ENCODE results near the gene FCMR.

Gene FCMR

DNA sequence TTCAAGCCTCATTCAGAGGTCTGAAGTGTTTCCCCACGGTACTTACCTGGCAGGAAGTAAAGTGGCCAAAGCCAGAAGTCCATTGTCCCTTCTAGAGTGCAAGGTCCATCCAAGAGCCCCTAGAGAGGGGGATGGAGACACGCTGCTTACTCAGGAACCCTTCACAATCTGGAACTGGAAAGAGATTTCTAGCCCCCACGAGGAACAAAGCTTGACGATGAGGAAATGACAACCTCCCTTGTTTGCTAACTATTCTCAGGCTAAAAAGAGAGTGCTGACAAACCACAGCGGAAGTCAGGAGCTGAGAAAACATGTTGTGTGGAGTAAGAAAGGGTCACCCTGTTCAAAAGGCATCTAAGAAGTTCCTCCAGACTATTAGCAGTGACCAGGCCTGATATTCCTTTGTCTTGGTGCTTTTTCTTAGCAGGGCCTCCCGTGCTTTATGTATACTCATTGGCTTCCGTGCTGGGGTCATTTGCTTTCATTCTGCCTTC, at the start of gene FCMR:
Gene FCMR, minus strand, starts transcription at position 170 of the 494 bp plus-strand sequence. Its CDS starts 87 bp downstream, at position 83.
- H4K20me1 ChIP-seq (ENCODE audit: insufficient read depth, low read length) = no peaks in the 10 kb centered on the region
- H3K4me2 ChIP-seq (ENCODE audit: low read length) = peak within 1 kb of the TSS; percentile 58
- H3F3A ChIP-seq (ENCODE audit: insufficient read depth, low read length) = no peaks in the 10 kb centered on the region; the same call in 1 of the 2 replicates
- H3K9me3 ChIP-seq (ENCODE audit: low read length) = no peaks in the 10 kb centered on the region
- H3K27me3 ChIP-seq (ENCODE audit: insufficient read depth, low read length) = no peaks in the 10 kb centered on the region
- no peak within 1 kb of the TSS for H2AFZ ChIP-seq (ENCODE audit: low read length)
- H3K4me1 ChIP-seq (ENCODE audit: insufficient read depth, low read length, severe bottlenecking) = peaks cover 42% of the 10 kb centered on the region
- peak within 1 kb of the TSS; percentile 93 for H3K27ac ChIP-seq (ENCODE audit: low read depth, low read length, poor library complexity, severe bottlenecking)
- H3K36me3 ChIP-seq (ENCODE audit: insufficient read depth, low read length) = no peaks in the 10 kb centered on the region
- peak within 1 kb of the TSS; percentile 20 for H3K4me3 ChIP-seq (ENCODE audit: low read depth, low read length, poor library complexity, severe bottlenecking)
- H3K9ac ChIP-seq (ENCODE audit: low read length) = peak within 1 kb of the TSS; percentile 17
- H3K9me2 ChIP-seq (ENCODE audit: low read depth, low read length) = no peaks in the 10 kb centered on the region
- no peak for TF ChIP-seq EZH2 (IDR thresholded peaks at IDR 0.05; ENCODE audit: borderline replicate concordance, low read length)
- TF ChIP-seq CTCF (IDR thresholded peaks at IDR 0.05; ENCODE audit: low read length) = no peak
- H3K79me2 ChIP-seq (ENCODE audit: insufficient read depth, low read length) = no peaks in the 10 kb centered on the region

DNA sequence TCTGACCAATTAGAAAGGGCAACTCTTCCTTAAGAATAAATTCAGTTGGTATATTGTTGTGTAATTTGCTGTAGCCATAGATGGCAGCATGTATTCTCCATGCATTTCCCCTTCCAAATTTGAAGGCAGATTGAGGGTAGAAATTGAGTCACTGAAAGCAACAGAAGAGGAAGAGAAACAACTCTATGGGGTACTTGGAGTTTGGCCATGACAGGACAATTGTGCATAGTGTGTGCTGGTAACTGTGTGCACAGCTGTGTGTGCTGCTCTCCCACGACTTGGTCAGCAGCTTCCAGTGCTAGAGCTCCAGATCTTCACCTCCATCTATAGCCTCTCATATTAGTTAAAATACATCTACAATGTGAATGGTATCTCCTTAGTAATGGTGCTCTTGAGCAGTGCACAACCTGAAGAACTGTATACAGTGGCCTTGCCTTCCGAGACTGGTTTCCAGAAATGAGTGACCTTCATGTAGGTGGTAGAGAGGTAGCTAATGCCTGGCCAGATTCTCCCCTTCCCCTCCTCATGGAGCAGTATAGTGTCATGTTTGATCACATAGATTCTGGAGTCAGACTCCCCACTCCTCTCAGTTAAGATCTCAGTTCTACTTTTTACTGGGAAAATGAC, 49.4 kb upstream of the FCMR start:
- H2AFZ ChIP-seq (ENCODE audit: low read length) = no peak overlapping the region
- H3F3A ChIP-seq (ENCODE audit: insufficient read depth, low read length) = no peaks in the 10 kb centered on the region
- H3K4me2 ChIP-seq (ENCODE audit: low read length) = no peak overlapping the region
- H3K27me3 ChIP-seq (ENCODE audit: insufficient read depth, low read length) = no peaks in the 10 kb centered on the region
- no peaks in the 10 kb centered on the region for H3K36me3 ChIP-seq (ENCODE audit: insufficient read depth, low read length)
- H3K9me2 ChIP-seq (ENCODE audit: low read depth, low read length) = no peaks in the 10 kb centered on the region
- H3K79me2 ChIP-seq (ENCODE audit: insufficient read depth, low read length) = no peaks in the 10 kb centered on the region
- TF ChIP-seq CTCF (IDR thresholded peaks at IDR 0.05; ENCODE audit: low read length) (no peak), EZH2 (IDR thresholded peaks at IDR 0.05; ENCODE audit: borderline replicate concordance, low read length) (no peak)
- no peak overlapping the region for H3K4me3 ChIP-seq (ENCODE audit: low read depth, low read length, poor library complexity, severe bottlenecking)
- H4K20me1 ChIP-seq (ENCODE audit: insufficient read depth, low read length) = no peaks in the 10 kb centered on the region
- no peak overlapping the region for H3K9ac ChIP-seq (ENCODE audit: low read length)
- H3K4me1 ChIP-seq (ENCODE audit: insufficient read depth, low read length, severe bottlenecking) = no peaks in the 10 kb centered on the region
- H3K9me3 ChIP-seq (ENCODE audit: low read length) = no peaks in the 10 kb centered on the region
- no peak overlapping the region for H3K27ac ChIP-seq (ENCODE audit: low read depth, low read length, poor library complexity, severe bottlenecking)

DNA sequence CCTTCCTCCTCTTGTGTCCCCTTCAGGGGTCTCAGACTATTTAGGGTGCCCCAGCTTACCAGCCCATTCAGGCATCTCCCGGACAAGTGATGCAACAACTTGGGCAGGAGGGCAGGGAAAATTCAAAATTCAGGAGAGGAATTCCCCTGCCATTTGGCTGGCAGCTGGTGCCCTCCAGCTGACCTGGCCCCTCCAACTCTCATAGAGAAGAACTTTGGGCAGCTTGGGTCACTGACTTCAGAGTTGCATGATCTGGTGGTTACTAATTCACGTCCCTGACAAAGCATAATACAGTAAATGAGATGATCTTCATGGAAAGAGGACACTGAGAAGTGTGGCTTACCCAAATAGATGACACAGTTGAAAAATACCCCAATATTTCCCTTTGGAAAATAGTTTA, 48.7 kb upstream of the FCMR start, which contains the start of gene FCAMR:
Gene FCAMR, minus strand, starts transcription at position 15 of the 400 bp plus-strand sequence. CDS start 335 bp downstream, outside the sequence.
- Histone ChIP-seq H4K20me1 (ENCODE audit: insufficient read depth, low read length) (no peaks in the 10 kb centered on the region), H3K36me3 (ENCODE audit: insufficient read depth, low read length) (no peaks in the 10 kb centered on the region), H3K9me3 (ENCODE audit: low read length) (no peaks in the 10 kb centered on the region), H3K4me3 (ENCODE audit: low read depth, low read length, poor library complexity, severe bottlenecking) (no peak within 1 kb of the TSS), H3K4me2 (ENCODE audit: low read length) (no peak within 1 kb of the TSS), H3F3A (ENCODE audit: insufficient read depth, low read length) (no peaks in the 10 kb centered on the region), H3K27me3 (ENCODE audit: insufficient read depth, low read length) (no peaks in the 10 kb centered on the region; the same call in 1 of the 2 replicates), H2AFZ (ENCODE audit: low read length) (no peak within 1 kb of the TSS), H3K9me2 (ENCODE audit: low read depth, low read length) (no peaks in the 10 kb centered on the region), H3K27ac (ENCODE audit: low read depth, low read length, poor library complexity, severe bottlenecking) (no peak within 1 kb of the TSS), H3K9ac (ENCODE audit: low read length) (no peak within 1 kb of the TSS), H3K79me2 (ENCODE audit: insufficient read depth, low read length) (no peaks in the 10 kb centered on the region), H3K4me1 (ENCODE audit: insufficient read depth, low read length, severe bottlenecking) (no peaks in the 10 kb centered on the region)
- TF ChIP-seq CTCF (IDR thresholded peaks at IDR 0.05; ENCODE audit: low read length) = no peak
- TF ChIP-seq EZH2 (IDR thresholded peaks at IDR 0.05; ENCODE audit: borderline replicate concordance, low read length) = no peak

Measured in OCI-LY1 (cell line).